ENCODE measurements around the gene SNX2.

DNA sequence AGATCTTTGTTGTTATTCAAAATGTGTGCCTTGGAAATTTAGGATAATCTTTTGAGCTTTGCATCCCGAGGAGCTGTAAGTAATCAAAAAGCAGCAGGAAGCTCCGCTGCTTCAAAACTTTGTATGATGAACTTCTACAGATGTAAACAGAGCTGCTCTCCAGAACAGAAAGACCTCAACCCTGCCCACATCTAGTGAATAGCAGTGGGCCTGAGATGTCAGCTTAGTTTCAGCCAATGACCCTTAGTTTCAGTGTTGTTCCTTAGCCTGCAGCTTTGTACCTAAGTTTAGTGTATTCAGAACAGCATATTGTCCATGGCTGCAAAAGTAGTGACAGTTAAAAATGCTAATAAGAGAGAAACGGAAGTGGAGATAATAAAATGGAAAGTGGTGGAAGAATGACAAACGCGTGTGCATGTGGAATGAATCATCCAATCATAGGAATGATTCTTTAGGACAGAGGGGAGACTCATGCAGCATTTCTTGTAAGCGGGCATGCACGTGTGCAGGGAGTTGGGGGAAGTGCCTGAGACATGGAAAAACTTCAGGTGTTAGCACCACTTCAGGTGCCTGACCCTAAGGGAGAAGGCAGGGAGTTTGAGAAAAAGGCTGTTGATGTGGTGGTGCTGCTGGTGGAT is 95.5 kb downstream of the SNX2 start:
- TF ChIP-seq, protein P1, sequence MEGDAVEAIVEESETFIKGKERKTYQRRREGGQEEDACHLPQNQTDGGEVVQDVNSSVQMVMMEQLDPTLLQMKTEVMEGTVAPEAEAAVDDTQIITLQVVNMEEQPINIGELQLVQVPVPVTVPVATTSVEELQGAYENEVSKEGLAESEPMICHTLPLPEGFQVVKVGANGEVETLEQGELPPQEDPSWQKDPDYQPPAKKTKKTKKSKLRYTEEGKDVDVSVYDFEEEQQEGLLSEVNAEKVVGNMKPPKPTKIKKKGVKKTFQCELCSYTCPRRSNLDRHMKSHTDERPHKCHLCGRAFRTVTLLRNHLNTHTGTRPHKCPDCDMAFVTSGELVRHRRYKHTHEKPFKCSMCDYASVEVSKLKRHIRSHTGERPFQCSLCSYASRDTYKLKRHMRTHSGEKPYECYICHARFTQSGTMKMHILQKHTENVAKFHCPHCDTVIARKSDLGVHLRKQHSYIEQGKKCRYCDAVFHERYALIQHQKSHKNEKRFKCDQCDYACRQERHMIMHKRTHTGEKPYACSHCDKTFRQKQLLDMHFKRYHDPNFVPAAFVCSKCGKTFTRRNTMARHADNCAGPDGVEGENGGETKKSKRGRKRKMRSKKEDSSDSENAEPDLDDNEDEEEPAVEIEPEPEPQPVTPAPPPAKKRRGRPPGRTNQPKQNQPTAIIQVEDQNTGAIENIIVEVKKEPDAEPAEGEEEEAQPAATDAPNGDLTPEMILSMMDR (IDR thresholded peaks at IDR 0.05), result no peak
- no peak for TF ChIP-seq EP300 (IDR thresholded peaks at IDR 0.05; ENCODE audit: low read depth)
- TF ChIP-seq POLR2A (IDR thresholded peaks at IDR 0.05), result no peak
- no peak for TF ChIP-seq POLR2AphosphoS5 (IDR thresholded peaks at IDR 0.05)
